Endothelial cell of umbilical vein (primary cell): ENCODE results near the gene AKT2. TPM values are rescaled to one million over a fixed set of nuclear protein-coding genes. Genes with fewer than 3 reads are reported as not detected.

ENCODE experiments used
- BruUV-seq: library from RNA; stranded (reverse); fragments of 400-500 nt; replicated peaks from 2 replicates; lab custom pipeline; 2021; lab: Mats Ljungman, UMichigan
- CTCF ChIA-PET: fragments of 300-600, 350-600 bp; sonication (Branson Sonifier 250); formaldehyde crosslinking; loops from one replicate; lab custom pipeline; 2021; ENCODE audit warnings: antibody characterized with exemption, inconsistent platforms; lab: Charles Lee
- POLR2A ChIA-PET: fragments of 300-600, 350-600 bp; sonication (Branson Sonifier 250); formaldehyde crosslinking; loops from one replicate; lab custom pipeline; 2021; ENCODE audit warnings: antibody characterized with exemption, inconsistent platforms; lab: Charles Lee
- DNase-seq: peaks from one replicate; pipeline ENCODE4 v3.0.0-alpha.2; 2011; ENCODE audit warnings: low read depth, low spot score
- FAIRE-seq: peaks from 2 replicates; lab custom pipeline; 2011; peaks lifted over from hg19 to GRCh38; lab: Jason Lieb, UNC
- H2AFZ ChIP-seq: 2 replicates; pipeline ENCODE4 v1.6.0; 2012; ENCODE audit warnings: low read depth, low read length, control low read depth, inconsistent platforms
- H3K27ac ChIP-seq: 2 replicates; pipeline ENCODE4 v1.5.1; 2011; ENCODE audit warnings: low read depth, mild to moderate bottlenecking, control low read depth, low read length, moderate library complexity; ENCODE audit not compliant: insufficient read depth
- H3K27me3 ChIP-seq, 2 experiments: 2 replicates each; pipeline versions ENCODE4 v1.6.0 to v1.6.1; 2011; ENCODE audit warnings: low read length in 2 of 2, mixed read lengths in 1 of 2; ENCODE audit not compliant: control insufficient read depth in 2 of 2, insufficient read depth in 2 of 2
- H3K36me3 ChIP-seq, 2 experiments: 2 replicates in 1 of 2; 3 replicates in 1 of 2; pipeline ENCODE4 v1.5.1; 2011; ENCODE audit warnings: low read length in 2 of 2, mild to moderate bottlenecking in 1 of 2, moderate library complexity in 1 of 2; ENCODE audit not compliant: control insufficient read depth in 2 of 2, insufficient read depth in 2 of 2; ENCODE audit errors: extremely low read depth in 1 of 2
- H3K4me1 ChIP-seq: 3 replicates; pipeline ENCODE4 v1.5.1; 2011; ENCODE audit warnings: mild to moderate bottlenecking, low read length; ENCODE audit not compliant: control insufficient read depth, insufficient read depth; ENCODE audit errors: extremely low read depth
- H3K4me2 ChIP-seq: 2 replicates; pipeline ENCODE4 v1.6.1; 2011; ENCODE audit warnings: low read length, control low read depth, mixed read lengths; ENCODE audit not compliant: insufficient read depth
- H3K4me3 ChIP-seq, 3 experiments: fragments of 200-600 bp in 1 of 3; sonication (generic), shearing (Covaris generic) in 1 of 3; replicated peaks in 1 of 3; 2 replicates each; pipeline ENCODE4 v1.5.1; 2011 to 2016; ENCODE audit warnings: control low read depth in 3 of 3, low read length in 3 of 3, mild to moderate bottlenecking in 2 of 3, inconsistent platforms in 1 of 3, low read depth in 1 of 3, moderate library complexity in 1 of 3; ENCODE audit not compliant: insufficient read depth in 1 of 3
- H3K79me2 ChIP-seq: 2 replicates; pipeline ENCODE4 v1.6.0; 2012; ENCODE audit warnings: low read length, inconsistent platforms; ENCODE audit not compliant: control insufficient read depth, insufficient read depth
- H3K9ac ChIP-seq: replicated peaks from 2 replicates; pipeline ENCODE3; 2011; ENCODE audit warnings: low read length, control low read depth; ENCODE audit not compliant: insufficient read depth; ENCODE audit errors: extremely low read depth
- H3K9me1 ChIP-seq: replicated peaks from 3 replicates; pipeline ENCODE4 v1.6.0; 2011; ENCODE audit warnings: mild to moderate bottlenecking, low read length; ENCODE audit not compliant: control insufficient read depth, insufficient read depth; ENCODE audit errors: extremely low read depth
- H3K9me3 ChIP-seq: replicated peaks from 2 replicates; pipeline ENCODE4 v1.5.1; 2012; ENCODE audit warnings: low read length, inconsistent platforms; ENCODE audit not compliant: control insufficient read depth, insufficient read depth
- H4K20me1 ChIP-seq: replicated peaks from 2 replicates; pipeline ENCODE3; 2011; ENCODE audit warnings: mild to moderate bottlenecking, low read length; ENCODE audit not compliant: control insufficient read depth, insufficient read depth; ENCODE audit errors: extremely low read depth
- CTCF ChIP-seq, 2 donors: IDR thresholded peaks; 1 replicate in 1 of 2; 2 replicates in 1 of 2; pipeline ENCODE4 v1.5.1; 2011; ENCODE audit warnings: low read length in 2 of 2, mild to moderate bottlenecking in 2 of 2, moderate library complexity in 2 of 2, control low read depth in 1 of 2, inconsistent platforms in 1 of 2, low read depth in 1 of 2; ENCODE audit not compliant: insufficient read depth in 1 of 2; ENCODE audit errors: extremely low read depth in 1 of 2
- EZH2 ChIP-seq: IDR thresholded peaks from 2 replicates; pipeline ENCODE4 v1.6.1; 2012; ENCODE audit warnings: borderline replicate concordance, low read depth, mild to moderate bottlenecking, moderate library complexity, low read length, inconsistent platforms; ENCODE audit not compliant: severe bottlenecking
- FOS ChIP-seq: IDR thresholded peaks from 2 replicates; pipeline ENCODE4 v1.6.1; 2011; ENCODE audit warnings: mild to moderate bottlenecking, low read length, moderate library complexity, borderline replicate concordance; ENCODE audit not compliant: insufficient read depth
- GATA2 ChIP-seq: IDR thresholded peaks from 2 replicates; pipeline ENCODE4 v1.7.0; 2011; ENCODE audit warnings: low read depth, mild to moderate bottlenecking, moderate library complexity, mixed read lengths, low read length; ENCODE audit not compliant: insufficient read length, insufficient read depth
- JUN ChIP-seq: IDR thresholded peaks from 2 replicates; pipeline ENCODE4 v1.6.1; 2011; ENCODE audit warnings: borderline replicate concordance, low read depth; ENCODE audit not compliant: insufficient read length, insufficient read depth
- MAX ChIP-seq: IDR thresholded peaks from 2 replicates; pipeline ENCODE4 v1.6.1; 2011; ENCODE audit not compliant: insufficient read depth, insufficient read length
- MYC ChIP-seq: IDR thresholded peaks from one replicate; pipeline ENCODE4 v1.6.1; 2011; ENCODE audit warnings: mild to moderate bottlenecking, low read depth, low read length
- POLR2A ChIP-seq: IDR thresholded peaks from 2 replicates; pipeline ENCODE4 v1.6.1; 2012; ENCODE audit warnings: low read depth, mild to moderate bottlenecking, control low read depth, low read length
- POLR2AphosphoS5 ChIP-seq: IDR thresholded peaks from 2 replicates; pipeline ENCODE4 v1.6.1; 2012; ENCODE audit warnings: low read depth, mild to moderate bottlenecking, control low read depth, low read length, moderate library complexity; ENCODE audit not compliant: insufficient read depth
- dilution Hi-C: fragments of 300-500 bp; cut with MboI; formaldehyde crosslinking; loops from one replicate; pipeline ENCODE4 v1.15.0; 2019; ENCODE audit warnings: low sequenced_read_pairs; ENCODE audit not compliant: extremely low pct_ligation_motif_present
- intact Hi-C: fragments of 100-400 bp; cut with micrococcal nuclease; formaldehyde crosslinking; loops from one replicate; pipeline ENCODE4 v1.10.0; 2022
- polyA plus RNA-seq, 4 experiments: library from polyadenylated mRNA; depleted of rRNA in 3 of 4; stranded (reverse) in 3 of 4; unstranded in 1 of 4; fragments of >200 nt; gene quantifications; 2 replicates each; pipeline versions ENCODE4 v1.2.1 to v1.2.3, GENCODE V29; 2011 to 2012; ENCODE audit warnings: missing spikeins in 1 of 4
- total RNA-seq: library from RNA; stranded (reverse); gene quantifications from 2 replicates; pipeline ENCODE4 v1.2.3, GENCODE V29; 2021

AKT2 gene
- total and polyA plus RNA-seq, 2 donors (not counting 3 experiments of a cell fraction or from before 2014, with no cell fraction given): 65.2 to 69.8 TPM

- TF ChIP-seq JUN: no peak
- no peak for TF ChIP-seq MYC
- no peak for TF ChIP-seq POLR2A
- TF ChIP-seq POLR2AphosphoS5: no peak
- TF ChIP-seq EZH2: no peak
- TF ChIP-seq CTCF (IDR thresholded peaks at IDR 0.05; ENCODE audit: extremely low read depth in 1 of 2, insufficient read depth in 1 of 2, low read depth in 1 of 2, low read length in 2 of 2): no peak
- TF ChIP-seq FOS: no peak
- no peak for TF ChIP-seq MAX
- no peak for TF ChIP-seq GATA2
- Histone ChIP-seq H3K27me3 (no peaks in the 10 kb centered on the region), H3K9me1 (no peaks in the 10 kb centered on the region), H3K4me3 (no peak overlapping the region), H4K20me1 (no peaks in the 10 kb centered on the region), H3K4me1 (no peaks in the 10 kb centered on the region), H3K4me2 (no peak overlapping the region), H3K36me3 (no peaks in the 10 kb centered on the region), H3K27ac (no peak overlapping the region), H3K9me3 (no peaks in the 10 kb centered on the region), H3K79me2 (peaks cover 73% of the 10 kb centered on the region), H3K9ac (no peak overlapping the region), H2AFZ (no peak overlapping the region)
- dilution Hi-C loops: no loop called here
- no peak for FAIRE-seq
- intact Hi-C loops: no loop called here
- DNase-seq: no peak
- BruUV-seq: no TSS peak
- ChIA-PET POLR2A (no interaction called here), CTCF (interaction anchor here (1.2 kb wide), 1 partner anchor 34 kb away, joined by 3 read pairs; no protein-coding TSS in a partner anchor)
These were observed 13.4 kb downstream of the AKT2 start for GRCh38 chr19:40271706-40272105.
